ENCODE measurements around the gene ZDHHC5. TPM values are rescaled to one million over a fixed set of nuclear protein-coding genes. Genes with fewer than 3 reads are reported as not detected.

The ZDHHC5 gene
- total and polyA plus RNA-seq, 2 of the 13 experiments (the other 11 are each of a cell fraction or from before 2014, with no cell fraction given): 26.6 to 34.0 TPM

- TF ChIP-seq FOSL1 (CRISPR knock-in tag; IDR thresholded peaks at IDR 0.05; ENCODE audit: borderline replicate concordance): no peak
- no peak for TF ChIP-seq ZNF777 (CRISPR knock-in tag; IDR thresholded peaks at IDR 0.05)
- TF ChIP-seq ZFY (CRISPR knock-in tag; IDR thresholded peaks at IDR 0.05): peak; percentile 46; the same call in 1 of the 2 replicates
- no peak for TF ChIP-seq HCFC1 (IDR thresholded peaks at IDR 0.05; ENCODE audit: low read depth, low read length)
- TF ChIP-seq IKZF1 (IDR thresholded peaks at IDR 0.05): no peak
- TF ChIP-seq, protein P1, sequence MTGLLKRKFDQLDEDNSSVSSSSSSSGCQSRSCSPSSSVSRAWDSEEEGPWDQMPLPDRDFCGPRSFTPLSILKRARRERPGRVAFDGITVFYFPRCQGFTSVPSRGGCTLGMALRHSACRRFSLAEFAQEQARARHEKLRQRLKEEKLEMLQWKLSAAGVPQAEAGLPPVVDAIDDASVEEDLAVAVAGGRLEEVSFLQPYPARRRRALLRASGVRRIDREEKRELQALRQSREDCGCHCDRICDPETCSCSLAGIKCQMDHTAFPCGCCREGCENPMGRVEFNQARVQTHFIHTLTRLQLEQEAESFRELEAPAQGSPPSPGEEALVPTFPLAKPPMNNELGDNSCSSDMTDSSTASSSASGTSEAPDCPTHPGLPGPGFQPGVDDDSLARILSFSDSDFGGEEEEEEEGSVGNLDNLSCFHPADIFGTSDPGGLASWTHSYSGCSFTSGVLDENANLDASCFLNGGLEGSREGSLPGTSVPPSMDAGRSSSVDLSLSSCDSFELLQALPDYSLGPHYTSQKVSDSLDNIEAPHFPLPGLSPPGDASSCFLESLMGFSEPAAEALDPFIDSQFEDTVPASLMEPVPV (CRISPR knock-in tag; IDR thresholded peaks at IDR 0.05): no peak
- TF ChIP-seq REL (CRISPR knock-in tag; conservative IDR thresholded peaks at IDR 0.05): no peak
- TF ChIP-seq XRCC5 (optimal IDR thresholded peaks at IDR 0.05; ENCODE audit: low read length): peak; percentile 23
- TF ChIP-seq ZXDC (CRISPR knock-in tag; IDR thresholded peaks at IDR 0.05): no peak
- no peak for TF ChIP-seq DMAP1 (CRISPR knock-in tag; IDR thresholded peaks at IDR 0.05)
- TF ChIP-seq HMGXB4 (CRISPR knock-in tag; IDR thresholded peaks at IDR 0.05; ENCODE audit: borderline replicate concordance in 1 of 2, low read depth in 1 of 2): peak in 1 of 2 experiments; percentile 63; a peak in 2 of 4 replicates
- TF ChIP-seq ZNF567 (CRISPR knock-in tag; IDR thresholded peaks at IDR 0.05; ENCODE audit: borderline replicate concordance): no peak
- TF ChIP-seq SMARCE1 (IDR thresholded peaks at IDR 0.05; ENCODE audit: borderline replicate concordance): no peak
- TF ChIP-seq, protein P2, sequence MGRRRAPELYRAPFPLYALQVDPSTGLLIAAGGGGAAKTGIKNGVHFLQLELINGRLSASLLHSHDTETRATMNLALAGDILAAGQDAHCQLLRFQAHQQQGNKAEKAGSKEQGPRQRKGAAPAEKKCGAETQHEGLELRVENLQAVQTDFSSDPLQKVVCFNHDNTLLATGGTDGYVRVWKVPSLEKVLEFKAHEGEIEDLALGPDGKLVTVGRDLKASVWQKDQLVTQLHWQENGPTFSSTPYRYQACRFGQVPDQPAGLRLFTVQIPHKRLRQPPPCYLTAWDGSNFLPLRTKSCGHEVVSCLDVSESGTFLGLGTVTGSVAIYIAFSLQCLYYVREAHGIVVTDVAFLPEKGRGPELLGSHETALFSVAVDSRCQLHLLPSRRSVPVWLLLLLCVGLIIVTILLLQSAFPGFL (CRISPR knock-in tag; IDR thresholded peaks at IDR 0.05): no peak
- peak; percentile 97 for TF ChIP-seq RXRA (CRISPR knock-in tag; IDR thresholded peaks at IDR 0.05)
- TF ChIP-seq ZNF24 (IDR thresholded peaks at IDR 0.05): no peak
- peak; percentile 99 for TF ChIP-seq ZNF343 (CRISPR knock-in tag; IDR thresholded peaks at IDR 0.05)
- no peak for TF ChIP-seq SMAD9 (CRISPR knock-in tag; IDR thresholded peaks at IDR 0.05)
- TF ChIP-seq CSRNP2 (CRISPR knock-in tag; conservative IDR thresholded peaks at IDR 0.05; ENCODE audit: low read depth): no peak
- TF ChIP-seq, protein P3, sequence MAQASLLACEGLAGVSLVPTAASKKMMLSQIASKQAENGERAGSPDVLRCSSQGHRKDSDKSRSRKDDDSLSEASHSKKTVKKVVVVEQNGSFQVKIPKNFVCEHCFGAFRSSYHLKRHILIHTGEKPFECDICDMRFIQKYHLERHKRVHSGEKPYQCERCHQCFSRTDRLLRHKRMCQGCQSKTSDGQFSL (CRISPR knock-in tag; IDR thresholded peaks at IDR 0.05): no peak
Observed at GRCh38 chr11:57639321-57640067, 28.4 kb upstream of the ZDHHC5 start (continued).
